Ishikawa (cell line): ENCODE measurements around the gene EIF4E1B.
A peak's percentile ranks its signal among the peaks of the same experiment; 100 is the strongest.

Source experiments
- CEBPB ChIP-seq: IDR thresholded peaks from 2 replicates; pipeline ENCODE4 v1.6.1; 2012
- CREB1 ChIP-seq: IDR thresholded peaks from 2 replicates; pipeline ENCODE4 v1.6.1; 2012; ENCODE audit warnings: low read depth
- EGR1 ChIP-seq: IDR thresholded peaks from 2 replicates; pipeline ENCODE4 v1.6.1; 2012
- EP300 ChIP-seq: IDR thresholded peaks from 2 replicates; pipeline ENCODE4 v1.6.1; 2012; ENCODE audit warnings: borderline replicate concordance
- FOXM1 ChIP-seq: IDR thresholded peaks from 2 replicates; pipeline ENCODE4 v1.6.1; 2012; ENCODE audit warnings: low read depth, borderline replicate concordance
- NFIC ChIP-seq: IDR thresholded peaks from 2 replicates; pipeline ENCODE4 v1.6.1; 2012
- RAD21 ChIP-seq: IDR thresholded peaks from 2 replicates; pipeline ENCODE4 v1.6.1; 2012; ENCODE audit warnings: low read depth
- REST ChIP-seq: IDR thresholded peaks from 2 replicates; pipeline ENCODE4 v1.6.1; 2012; ENCODE audit warnings: low read depth, mild to moderate bottlenecking
- TAF1 ChIP-seq: IDR thresholded peaks from 2 replicates; pipeline ENCODE4 v1.6.1; 2012; ENCODE audit warnings: low read depth, mild to moderate bottlenecking
- TCF12 ChIP-seq: IDR thresholded peaks from 2 replicates; pipeline ENCODE4 v1.6.1; 2012; ENCODE audit warnings: low read depth
- TEAD4 ChIP-seq: IDR thresholded peaks from 2 replicates; pipeline ENCODE4 v1.6.1; 2012
- YY1 ChIP-seq: IDR thresholded peaks from 2 replicates; pipeline ENCODE4 v1.6.1; 2012; ENCODE audit warnings: low read depth
- ZBTB7A ChIP-seq: IDR thresholded peaks from 2 replicates; pipeline ENCODE4 v1.6.1; 2012; ENCODE audit warnings: low read depth
- TF ChIP-seq, protein P1 (sequence below): IDR thresholded peaks from 2 replicates; pipeline ENCODE4 v1.6.1; 2012
- TF ChIP-seq, protein P2 (sequence below): IDR thresholded peaks from 2 replicates; pipeline ENCODE4 v1.6.1; 2012

EIF4E1B gene

GRCh38 chr5:176608142-176608705 lies 22.3 kb upstream of the EIF4E1B start:
- TF ChIP-seq, protein P1, sequence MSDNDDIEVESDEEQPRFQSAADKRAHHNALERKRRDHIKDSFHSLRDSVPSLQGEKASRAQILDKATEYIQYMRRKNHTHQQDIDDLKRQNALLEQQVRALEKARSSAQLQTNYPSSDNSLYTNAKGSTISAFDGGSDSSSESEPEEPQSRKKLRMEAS, result no peak
- TF ChIP-seq CEBPB (no peak), CREB1 (no peak), EGR1 (no peak), REST (no peak), RAD21 (no peak), TEAD4 (no peak), FOXM1 (no peak), ZBTB7A (no peak), YY1 (no peak), EP300 (no peak), NFIC (no peak), TAF1 (no peak)
- TF ChIP-seq, protein P2, sequence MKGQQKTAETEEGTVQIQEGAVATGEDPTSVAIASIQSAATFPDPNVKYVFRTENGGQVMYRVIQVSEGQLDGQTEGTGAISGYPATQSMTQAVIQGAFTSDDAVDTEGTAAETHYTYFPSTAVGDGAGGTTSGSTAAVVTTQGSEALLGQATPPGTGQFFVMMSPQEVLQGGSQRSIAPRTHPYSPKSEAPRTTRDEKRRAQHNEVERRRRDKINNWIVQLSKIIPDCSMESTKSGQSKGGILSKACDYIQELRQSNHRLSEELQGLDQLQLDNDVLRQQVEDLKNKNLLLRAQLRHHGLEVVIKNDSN, result no peak

DNA sequence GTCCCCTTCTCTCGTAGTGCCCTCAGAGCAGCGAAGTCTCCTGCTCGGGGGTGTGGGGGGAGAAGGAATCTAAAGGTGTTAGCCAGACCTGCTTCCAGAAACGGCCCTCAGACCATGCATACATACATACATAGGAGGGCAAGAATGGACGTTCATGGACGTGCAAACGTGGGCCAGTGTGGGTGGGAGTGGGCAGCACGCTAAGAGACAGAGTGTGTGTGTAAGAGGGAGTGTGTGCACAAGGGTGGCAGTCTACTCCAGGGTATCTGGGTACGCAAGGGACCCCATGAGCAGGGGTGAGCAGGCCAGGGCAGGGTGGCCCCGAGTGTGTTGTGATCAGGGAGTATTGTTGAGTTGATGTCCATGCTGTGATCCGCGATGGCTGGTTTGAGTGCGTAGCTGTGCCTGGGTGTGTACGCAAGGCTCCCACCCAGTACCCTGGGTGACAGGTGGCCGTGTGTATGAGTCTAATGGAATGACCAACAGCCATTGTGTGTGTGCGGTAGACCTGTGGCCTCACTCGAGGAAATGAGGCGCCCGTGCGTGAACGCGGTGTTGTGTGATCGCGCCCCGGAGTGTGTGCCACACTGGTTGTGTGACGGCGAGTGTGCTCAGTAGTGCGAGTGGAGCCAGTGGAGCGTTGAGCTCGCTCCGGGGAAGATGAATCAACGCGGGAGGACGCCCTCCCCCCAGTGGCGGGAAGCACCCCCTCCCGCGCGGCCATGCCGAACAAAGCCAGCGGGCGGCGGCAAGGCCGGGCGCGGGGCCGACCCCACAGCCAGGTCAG lies 21.3 kb upstream of the EIF4E1B start:
- TF ChIP-seq TCF12 (no peak), RAD21 (no peak), EP300 (no peak), ZBTB7A (no peak)

GRCh38 chr5:176609724-176610434 lies 20.6 kb upstream of the EIF4E1B start, which contains the start of gene GPRIN1:
TSS of gene GPRIN1 (minus strand) at chr5:176610156. CDS start at chr5:176599834, 10,322 bp downstream.
- TF ChIP-seq ZBTB7A (peak; percentile 91), YY1 (no peak), TEAD4 (no peak), EGR1 (no peak; the same call in 1 of the 2 replicates), CREB1 (no peak), RAD21 (no peak; the same call in 1 of the 2 replicates), FOXM1 (no peak), REST (peak; percentile 81), NFIC (no peak), TCF12 (no peak), CEBPB (no peak), TAF1 (no peak), EP300 (no peak)
- TF ChIP-seq, protein P2, result 0 out of 2 replicates have a peak, but pooled peaks have one; percentile 11
- TF ChIP-seq, protein P1, result 0 out of 2 replicates have a peak, but pooled peaks have one; percentile 14

- TF ChIP-seq ZBTB7A (no peak), EGR1 (no peak; the same call in 1 of the 2 replicates), TCF12 (no peak), REST (no peak), CEBPB (no peak), TEAD4 (no peak), CREB1 (no peak), TAF1 (no peak), NFIC (no peak), YY1 (no peak), FOXM1 (no peak)
- TF ChIP-seq, protein P1, result no peak
- TF ChIP-seq, protein P2, result no peak
Measured at GRCh38 chr5:176610435-176610773, 20.1 kb upstream of the EIF4E1B start.
